PC-9 (cell line): Measurements from ENCODE around the gene PBX1. TPM values are rescaled to one million over a fixed set of nuclear protein-coding genes. Genes with fewer than 3 reads are reported as not detected.

Experiments
- BruUV-seq: library from RNA; stranded (reverse); fragments of 400-500 nt; replicated peaks from 2 replicates; lab custom pipeline; 2021; lab: Mats Ljungman, UMichigan
- CTCF ChIA-PET: fragments of 300-600 bp; sonication (Branson Sonifier 250); formaldehyde crosslinking; loops from one replicate; lab custom pipeline; 2022; ENCODE audit warnings: antibody characterized with exemption; lab: Charles Lee
- POLR2A ChIA-PET: fragments of 300-600 bp; sonication (Branson Sonifier 250); formaldehyde crosslinking; loops from one replicate; lab custom pipeline; 2022; ENCODE audit warnings: antibody characterized with exemption; ENCODE audit not compliant: unreplicated experiment; lab: Charles Lee
- DNase-seq, 2 experiments: peaks; one replicate each; pipeline versions ENCODE4 v3.0.0 to v3.0.0-alpha.2; 2015 to 2022; ENCODE audit warnings: mixed read lengths in 1 of 2
- H2AFZ ChIP-seq: fragments of 200-600 bp; sonication (generic); 2 replicates; pipeline ENCODE4 v1.8.1; 2017; ENCODE audit warnings: antibody characterized with exemption
- H3F3A ChIP-seq: fragments of 200-600 bp; sonication (generic); 2 replicates; pipeline ENCODE4 v1.8.1; 2017; ENCODE audit warnings: antibody characterized with exemption, mild to moderate bottlenecking, low read depth; ENCODE audit not compliant: insufficient read depth
- H3K27ac ChIP-seq: fragments of 200-600 bp; sonication (generic); 2 replicates; pipeline ENCODE4 v1.6.1; 2016; ENCODE audit warnings: mixed run types
- H3K27me3 ChIP-seq: fragments of 200-600 bp; sonication (generic); 2 replicates; pipeline ENCODE4 v1.6.1; 2016; ENCODE audit warnings: low read depth, mixed run types; ENCODE audit not compliant: insufficient read depth
- H3K36me3 ChIP-seq: fragments of 200-600 bp; sonication (generic); 2 replicates; pipeline ENCODE4 v1.6.1; 2016; ENCODE audit warnings: low read depth, mixed run types
- H3K4me1 ChIP-seq: fragments of 200-600 bp; sonication (generic); replicated peaks from 2 replicates; pipeline ENCODE4 v1.6.1; 2016; ENCODE audit warnings: mixed run types; ENCODE audit not compliant: insufficient read depth
- H3K4me2 ChIP-seq: fragments of 200-600 bp; sonication (generic); 2 replicates; pipeline ENCODE4 v1.6.1; 2017; ENCODE audit warnings: mixed run types
- H3K4me3 ChIP-seq: fragments of 200-600 bp; sonication (generic); 2 replicates; pipeline ENCODE4 v1.6.1; 2016; ENCODE audit warnings: mixed run types
- H3K79me2 ChIP-seq: fragments of 200-600 bp; sonication (generic); 2 replicates; pipeline ENCODE4 v1.6.1; 2017; ENCODE audit warnings: low read depth, mixed run types
- H3K9me2 ChIP-seq: fragments of 200-600 bp; sonication (generic); 2 replicates; pipeline ENCODE4 v1.8.1; 2017; ENCODE audit warnings: mild to moderate bottlenecking; ENCODE audit not compliant: insufficient read depth
- H3K9me3 ChIP-seq: fragments of 200-600 bp; sonication (generic); 2 replicates; pipeline ENCODE4 v1.8.1; 2016; ENCODE audit warnings: low read depth; ENCODE audit not compliant: insufficient read depth
- H4K20me1 ChIP-seq: fragments of 200-600 bp; sonication (generic); 2 replicates; pipeline ENCODE4 v1.8.1; 2017; ENCODE audit not compliant: insufficient read depth
- CTCF ChIP-seq: fragments of 200-600 bp; sonication (generic); conservative IDR thresholded peaks from 2 replicates; pipeline ENCODE4 v1.6.1; 2017; ENCODE audit warnings: mixed run types, antibody characterized with exemption, mild to moderate bottlenecking, moderate library complexity
- EZH2 ChIP-seq: fragments of 200-600 bp; sonication (generic); IDR thresholded peaks from 2 replicates; pipeline ENCODE4 v1.8.0; 2017; ENCODE audit warnings: antibody characterized with exemption, low read depth
- intact Hi-C: fragments of 100-400 bp; cut with micrococcal nuclease; formaldehyde crosslinking; loops from one replicate; pipeline ENCODE4 v1.10.0; 2022; ENCODE audit not compliant: unreplicated experiment
- total RNA-seq: library from RNA; stranded (reverse); gene quantifications from 2 replicates; pipeline ENCODE4 v1.2.3, GENCODE V29; 2021

The PBX1 gene
- total RNA-seq, 1 experiment from 2014 or later: 57.7 TPM

- DNase-seq: no peak
- H3K9me3 ChIP-seq: no peaks in the 10 kb centered on the region
- ChIA-PET CTCF (interaction anchor here (0.8 to 1.5 kb wide), 2 partner anchors 13 to 1375 kb away, joined by 3 read pairs; no protein-coding TSS in a partner anchor), POLR2A (no interaction called here)
- no TSS peak for BruUV-seq
- H3K79me2 ChIP-seq: peaks cover 8% of the 10 kb centered on the region
- peak overlapping the region; percentile 54 for H3K27ac ChIP-seq
- intact Hi-C loops: loop anchor here (2.0 to 5.0 kb wide), 6 partner anchors 39 to 545 kb away; no protein-coding TSS in a partner anchor
- no peak overlapping the region for H3K4me3 ChIP-seq
- H3K4me2 ChIP-seq: no peak overlapping the region
- peaks cover 22% of the 10 kb centered on the region for H3K4me1 ChIP-seq
- H3K27me3 ChIP-seq: no peaks in the 10 kb centered on the region
- H4K20me1 ChIP-seq: no peaks in the 10 kb centered on the region
- peaks cover 4% of the 10 kb centered on the region; the same call in 1 of the 2 replicates for H3F3A ChIP-seq
- TF ChIP-seq CTCF (no peak), EZH2 (no peak)
- no peaks in the 10 kb centered on the region for H3K9me2 ChIP-seq
- H3K36me3 ChIP-seq: no peaks in the 10 kb centered on the region
- H2AFZ ChIP-seq: no peak overlapping the region
These were observed 227.0 kb downstream of the PBX1 start for GRCh38 chr1:164785841-164786534.

DNA sequence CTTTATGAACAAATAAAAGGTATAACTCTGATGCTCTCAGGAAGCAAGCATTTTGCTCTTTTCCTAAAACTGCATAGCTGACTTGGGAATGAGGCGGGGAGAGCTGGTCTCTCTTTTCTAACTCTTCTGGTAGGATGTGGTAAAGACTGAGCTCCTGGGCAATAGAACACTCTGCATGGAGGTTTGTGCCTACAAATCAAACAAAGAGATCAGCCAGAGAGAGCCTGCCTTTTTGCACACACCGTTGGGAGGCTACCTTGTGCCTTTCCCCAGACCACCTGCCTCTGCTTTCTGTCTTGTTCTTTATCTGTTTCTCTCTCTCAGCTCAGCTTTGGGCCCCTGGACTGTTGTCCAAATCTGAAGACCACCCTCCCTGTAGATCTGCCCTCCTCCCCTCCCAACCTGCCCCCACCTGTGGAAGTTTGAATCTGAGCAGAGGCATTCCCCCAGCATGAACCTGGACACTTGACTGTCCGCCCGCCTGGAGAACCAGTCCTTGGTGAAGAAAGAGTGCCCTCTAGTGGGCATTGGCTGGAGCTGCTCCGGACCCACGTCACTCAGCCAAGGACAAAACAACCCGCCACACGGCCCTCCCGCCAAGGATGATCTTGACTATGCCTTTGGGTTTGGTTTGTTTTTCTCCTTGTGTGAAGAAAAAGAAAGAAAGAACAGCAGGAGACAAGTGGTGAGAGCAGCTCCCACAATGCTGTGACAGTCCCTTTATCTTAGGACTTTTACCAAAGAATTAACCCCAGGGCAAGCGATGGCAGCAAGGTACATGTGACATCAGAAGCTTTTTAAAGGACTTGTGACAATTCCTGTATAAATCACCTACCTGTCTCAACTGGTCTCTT is 228.2 kb downstream of the PBX1 start:
- Histone ChIP-seq H3K9me3 (no peaks in the 10 kb centered on the region), H2AFZ (peak overlapping the region; percentile 49; the same call in 1 of the 2 replicates), H3K27me3 (no peaks in the 10 kb centered on the region), H3K9me2 (no peaks in the 10 kb centered on the region), H3F3A (peaks cover 4% of the 10 kb centered on the region; the same call in 1 of the 2 replicates), H3K27ac (peak overlapping the region; percentile 54), H3K79me2 (peaks cover 8% of the 10 kb centered on the region), H3K4me1 (peaks cover 22% of the 10 kb centered on the region), H3K36me3 (no peaks in the 10 kb centered on the region), H4K20me1 (no peaks in the 10 kb centered on the region), H3K4me2 (peak overlapping the region; percentile 44), H3K4me3 (no peak overlapping the region)
- no TSS peak for BruUV-seq
- ChIA-PET POLR2A (interaction anchor here (0.7 kb wide), 2 partner anchors 15 to 80 kb away, joined by 4 to 8 read pairs; no protein-coding TSS in a partner anchor), CTCF (interaction anchor here (0.6 to 1.5 kb wide), 5 partner anchors 14 to 619 kb away, joined by 3 to 7 read pairs (median 5); no protein-coding TSS in a partner anchor)
- DNase-seq: peak; percentile 66 to 78
- TF ChIP-seq EZH2 (no peak), CTCF (peak; percentile 95)
- intact Hi-C loops: loop anchor here (1.0 to 5.0 kb wide), 10 partner anchors 40 to 621 kb away; no protein-coding TSS in a partner anchor

- CTCF ChIA-PET: interaction anchor here (0.6 to 1.5 kb wide), 5 partner anchors 15 to 620 kb away, joined by 3 to 7 read pairs (median 5); no protein-coding TSS in a partner anchor
- peak overlapping the region; percentile 44 for H3K4me2 ChIP-seq
- no peaks in the 10 kb centered on the region for H4K20me1 ChIP-seq
- no peaks in the 10 kb centered on the region for H3K9me2 ChIP-seq
- H3K4me3 ChIP-seq: no peak overlapping the region
- DNase-seq: no peak
- POLR2A ChIA-PET: no interaction called here
- H2AFZ ChIP-seq: 0 out of 2 replicates have a peak overlapping the region, but pooled peaks have one; percentile 49
- no peaks in the 10 kb centered on the region for H3K9me3 ChIP-seq
- peaks cover 8% of the 10 kb centered on the region for H3K79me2 ChIP-seq
- no peaks in the 10 kb centered on the region for H3K36me3 ChIP-seq
- TF ChIP-seq CTCF (no peak), EZH2 (no peak)
- peaks cover 22% of the 10 kb centered on the region for H3K4me1 ChIP-seq
- peaks cover 4% of the 10 kb centered on the region; the same call in 1 of the 2 replicates for H3F3A ChIP-seq
- H3K27ac ChIP-seq: peak overlapping the region; percentile 54; the same call in 1 of the 2 replicates
- BruUV-seq: no TSS peak
- intact Hi-C loops: loop anchor here (1.0 to 5.0 kb wide), 10 partner anchors 41 to 622 kb away; no protein-coding TSS in a partner anchor
- no peaks in the 10 kb centered on the region for H3K27me3 ChIP-seq
These were observed 228.8 kb downstream of the PBX1 start for GRCh38 chr1:164787834-164788231.
